Endodermal cell (in vitro differentiated cells): Measurements from ENCODE around the gene TMPRSS9. TPM values are rescaled to one million over a fixed set of nuclear protein-coding genes. Genes with fewer than 3 reads are reported as not detected.

Experiments used
- DNase-seq: peaks from one replicate; pipeline ENCODE4 v3.0.0-alpha.2; 2017
- H3K27ac ChIP-seq: 2 replicates; pipeline ENCODE4 v1.5.1; 2013; ENCODE audit warnings: mild to moderate bottlenecking, low read depth, low read length, moderate library complexity
- H3K27me3 ChIP-seq: 2 replicates; pipeline ENCODE4 v1.6.1; 2013; ENCODE audit warnings: mild to moderate bottlenecking, low read length, moderate library complexity; ENCODE audit not compliant: insufficient read depth, control insufficient read depth, poor library complexity, severe bottlenecking
- H3K36me3 ChIP-seq: 2 replicates; pipeline ENCODE4 v1.7.0; 2013; ENCODE audit warnings: mild to moderate bottlenecking, low read length, moderate library complexity; ENCODE audit not compliant: control insufficient read depth, insufficient read depth
- H3K4me1 ChIP-seq: one replicate; pipeline ENCODE4 v1.7.0; 2013; ENCODE audit warnings: low read length; ENCODE audit not compliant: control insufficient read depth, insufficient read depth
- H3K4me3 ChIP-seq: 2 replicates; pipeline ENCODE4 v1.5.1; 2013; ENCODE audit warnings: mild to moderate bottlenecking, low read length, moderate library complexity
- H3K9ac ChIP-seq: 2 replicates; pipeline ENCODE4 v1.6.1; 2013; ENCODE audit warnings: mild to moderate bottlenecking, low read length, moderate library complexity; ENCODE audit not compliant: poor library complexity, severe bottlenecking; ENCODE audit errors: extremely low read depth
- H3K9me3 ChIP-seq: 2 replicates; pipeline ENCODE4 v1.6.1; 2013; ENCODE audit warnings: mild to moderate bottlenecking, low read length, moderate library complexity; ENCODE audit not compliant: control insufficient read depth
- H3K27ac Mint-ChIP-seq: 2 replicates; pipeline ENCODE4 v1.8.0; 2020; ENCODE audit warnings: mixed read lengths
- H3K27me3 Mint-ChIP-seq: 2 replicates; pipeline ENCODE4 v1.8.0; 2021; ENCODE audit warnings: mild to moderate bottlenecking, mixed read lengths; ENCODE audit not compliant: insufficient read depth
- H3K36me3 Mint-ChIP-seq: 2 replicates; pipeline ENCODE4 v1.8.0; 2020; ENCODE audit warnings: low read depth, mixed read lengths
- H3K4me1 Mint-ChIP-seq: 2 replicates; pipeline ENCODE4 v1.8.0; 2020; ENCODE audit warnings: mixed read lengths
- H3K4me3 Mint-ChIP-seq: 2 replicates; pipeline ENCODE4 v1.8.0; 2020; ENCODE audit warnings: mild to moderate bottlenecking, moderate library complexity, mixed read lengths
- H3K9me3 Mint-ChIP-seq: 2 replicates; pipeline ENCODE4 v1.8.0; 2020; ENCODE audit warnings: mild to moderate bottlenecking, mixed read lengths
- WGBS, 2 experiments: methylation state at CpG; one replicate each; pipeline versions ENCODE4 v1.1.5 to v1.1.7; 2013; ENCODE audit warnings: missing lambda C conversion rate in 2 of 2, mixed read lengths in 1 of 2; ENCODE audit not compliant: insufficient coverage in 1 of 2, insufficient read length in 1 of 2; 5-methylcytosine and 5-hydroxymethylcytosine counted together
- total RNA-seq, 2 donors: library from RNA; stranded (reverse); fragmentation: NEBNext Ultra II Directional in 1 of 2; extraction: Animal tissue kit (Norgen Biotek cat#: 25700) in 1 of 2; gene quantifications; 2 replicates in 1 of 2; 3 replicates in 1 of 2; pipeline ENCODE4 v1.2.1, GENCODE V29; 2021
- TF ChIP-seq, protein P1 (sequence below): fragments of 200-600 bp; sonication (generic); conservative IDR thresholded peaks from 2 replicates; pipeline ENCODE4 v1.5.0; 2021; ENCODE audit warnings: antibody characterized with exemption, mild to moderate bottlenecking

The TMPRSS9 gene
- total RNA-seq, 2 donors from 2014 or later, result 0.73 to 1.2 TPM

DNA sequence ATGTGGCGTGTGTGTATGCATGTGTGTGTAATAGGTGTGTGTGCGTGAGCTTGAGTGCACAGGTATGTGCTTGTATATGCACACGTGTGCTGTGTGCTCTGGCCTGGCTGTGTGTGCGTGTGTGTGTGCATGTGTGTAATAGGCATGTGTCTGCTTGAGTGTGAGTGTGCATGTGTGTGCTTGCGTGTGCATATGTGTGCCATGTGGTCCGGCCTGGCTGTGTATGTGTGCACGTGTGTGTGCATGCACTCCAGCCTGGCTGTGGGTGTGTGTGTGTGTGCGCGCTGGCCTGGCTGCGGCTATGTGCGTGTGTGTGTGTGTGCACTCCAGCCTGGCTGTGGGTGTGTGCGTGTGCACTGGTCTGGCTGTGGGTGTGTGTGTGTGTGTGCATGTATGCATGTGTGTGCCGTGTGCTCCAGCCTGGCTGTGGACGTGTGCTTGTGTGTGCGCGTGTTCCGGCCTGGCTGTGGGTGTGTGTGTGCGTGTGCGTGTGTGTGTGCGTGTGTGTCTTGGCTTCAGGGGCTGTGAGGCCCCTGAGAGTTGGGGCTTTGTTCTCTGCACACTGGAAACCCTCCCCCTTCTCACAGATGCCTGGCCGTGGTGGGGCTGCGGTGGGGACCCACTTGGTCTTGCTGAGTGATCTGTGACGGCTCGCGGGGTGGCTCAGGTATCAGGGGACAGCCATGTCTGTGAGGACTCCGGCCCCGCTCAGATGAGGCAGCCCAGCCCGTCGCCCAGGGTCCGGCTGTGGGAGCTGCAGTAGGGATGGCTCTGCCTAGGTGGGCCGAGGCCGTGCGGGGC is 23.3 kb upstream of the TMPRSS9 start:
- Mint-ChIP-seq H3K27me3 (no peaks in the 10 kb centered on the region), H3K9me3 (peaks cover 8% of the 10 kb centered on the region), H3K27ac (peak overlapping the region; percentile 22), H3K4me1 (no peaks in the 10 kb centered on the region), H3K4me3 (no peak overlapping the region), H3K36me3 (peaks cover 23% of the 10 kb centered on the region)
- TF ChIP-seq, protein P1, sequence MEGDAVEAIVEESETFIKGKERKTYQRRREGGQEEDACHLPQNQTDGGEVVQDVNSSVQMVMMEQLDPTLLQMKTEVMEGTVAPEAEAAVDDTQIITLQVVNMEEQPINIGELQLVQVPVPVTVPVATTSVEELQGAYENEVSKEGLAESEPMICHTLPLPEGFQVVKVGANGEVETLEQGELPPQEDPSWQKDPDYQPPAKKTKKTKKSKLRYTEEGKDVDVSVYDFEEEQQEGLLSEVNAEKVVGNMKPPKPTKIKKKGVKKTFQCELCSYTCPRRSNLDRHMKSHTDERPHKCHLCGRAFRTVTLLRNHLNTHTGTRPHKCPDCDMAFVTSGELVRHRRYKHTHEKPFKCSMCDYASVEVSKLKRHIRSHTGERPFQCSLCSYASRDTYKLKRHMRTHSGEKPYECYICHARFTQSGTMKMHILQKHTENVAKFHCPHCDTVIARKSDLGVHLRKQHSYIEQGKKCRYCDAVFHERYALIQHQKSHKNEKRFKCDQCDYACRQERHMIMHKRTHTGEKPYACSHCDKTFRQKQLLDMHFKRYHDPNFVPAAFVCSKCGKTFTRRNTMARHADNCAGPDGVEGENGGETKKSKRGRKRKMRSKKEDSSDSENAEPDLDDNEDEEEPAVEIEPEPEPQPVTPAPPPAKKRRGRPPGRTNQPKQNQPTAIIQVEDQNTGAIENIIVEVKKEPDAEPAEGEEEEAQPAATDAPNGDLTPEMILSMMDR, result no peak
- Histone ChIP-seq H3K27me3 (no peaks in the 10 kb centered on the region), H3K9me3 (no peaks in the 10 kb centered on the region), H3K9ac (no peak overlapping the region), H3K36me3 (peaks cover 21% of the 10 kb centered on the region), H3K4me3 (no peak overlapping the region), H3K27ac (peak overlapping the region; percentile 89), H3K4me1 (no peaks in the 10 kb centered on the region)
- 92% methylated on average over 15 to 31 of the region's 33 CpGs for WGBS, 2 experiments
- no peak for DNase-seq

DNA sequence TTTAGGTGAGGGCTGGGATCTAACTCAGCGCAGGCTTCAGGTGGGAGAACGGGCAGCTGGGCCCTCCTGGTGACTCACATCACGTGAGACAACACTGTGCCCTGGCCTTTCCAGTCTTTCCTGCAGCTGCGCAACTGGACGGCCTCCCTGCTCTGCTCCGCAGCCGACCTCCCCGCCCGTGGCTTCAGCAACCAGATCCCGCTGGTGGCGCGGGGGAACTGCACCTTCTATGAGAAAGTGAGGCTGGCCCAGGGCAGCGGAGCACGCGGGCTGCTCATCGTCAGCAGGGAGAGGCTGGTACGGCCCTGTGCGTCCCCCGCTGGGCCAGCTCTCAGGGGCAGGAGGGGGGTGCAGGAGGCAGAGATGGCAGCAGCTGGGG is 22.7 kb upstream of the TMPRSS9 start:
- Histone ChIP-seq H3K9ac (no peak overlapping the region), H3K36me3 (peaks cover 22% of the 10 kb centered on the region), H3K27me3 (no peaks in the 10 kb centered on the region), H3K4me3 (no peak overlapping the region), H3K9me3 (no peaks in the 10 kb centered on the region), H3K4me1 (no peaks in the 10 kb centered on the region), H3K27ac (peak overlapping the region; percentile 89)
- TF ChIP-seq, protein P1, result peak; percentile 64
- WGBS, 2 experiments, result 63 to 78% methylated on average over 10 to 19 of the region's 19 CpGs
- Mint-ChIP-seq H3K4me3 (no peak overlapping the region), H3K4me1 (no peaks in the 10 kb centered on the region), H3K9me3 (peaks cover 8% of the 10 kb centered on the region), H3K36me3 (peaks cover 23% of the 10 kb centered on the region), H3K27me3 (no peaks in the 10 kb centered on the region), H3K27ac (no peak overlapping the region)
- DNase-seq, result peak; percentile 86

DNA sequence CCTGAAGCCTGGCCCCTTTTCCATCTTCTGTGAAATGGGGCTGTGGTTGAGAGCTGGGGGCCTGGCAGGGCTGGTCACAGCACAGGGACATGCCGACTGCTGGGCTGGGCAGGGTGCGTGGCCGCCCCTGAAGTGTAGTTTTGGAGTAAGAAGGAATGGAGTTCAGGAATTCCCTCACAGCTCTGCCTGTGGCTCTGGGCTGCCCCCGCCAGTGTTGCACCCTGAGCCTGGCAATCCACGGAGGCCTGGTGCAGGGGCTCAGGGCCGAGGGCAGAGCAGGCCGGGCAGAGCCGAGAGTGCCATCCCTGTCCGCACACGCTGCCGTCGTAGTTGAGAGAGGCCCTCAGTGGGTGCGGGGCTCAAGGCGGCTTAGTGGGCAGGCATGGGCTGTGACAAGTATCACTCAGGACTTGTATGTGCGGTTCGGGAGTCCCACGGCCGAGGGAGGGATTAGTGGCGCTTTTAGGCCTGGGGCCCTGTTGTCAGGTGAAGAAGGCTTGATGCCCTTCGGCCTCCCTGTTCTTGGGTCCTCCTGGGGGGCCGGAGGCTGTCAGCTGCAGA is 21.9 kb upstream of the TMPRSS9 start:
- TF ChIP-seq, protein P1, result no peak
- H3K4me1 ChIP-seq, result no peaks in the 10 kb centered on the region
- peak overlapping the region; percentile 89 for H3K27ac ChIP-seq
- no peaks in the 10 kb centered on the region for H3K4me1 Mint-ChIP-seq
- no peaks in the 10 kb centered on the region for H3K27me3 ChIP-seq
- no peak overlapping the region for H3K9ac ChIP-seq
- no peaks in the 10 kb centered on the region for H3K27me3 Mint-ChIP-seq
- peaks cover 22% of the 10 kb centered on the region for H3K36me3 ChIP-seq
- no peak overlapping the region for H3K4me3 Mint-ChIP-seq
- no peak for DNase-seq
- peaks cover 23% of the 10 kb centered on the region for H3K36me3 Mint-ChIP-seq
- no peaks in the 10 kb centered on the region for H3K9me3 ChIP-seq
- 95 to 98% methylated on average over 18 to 21 of the region's 21 CpGs for WGBS, 2 experiments
- H3K4me3 ChIP-seq, result no peak overlapping the region
- H3K9me3 Mint-ChIP-seq, result peaks cover 8% of the 10 kb centered on the region
- H3K27ac Mint-ChIP-seq, result no peak overlapping the region
